NCI-H2029 (cell line): Measurements from ENCODE around the gene CFAP46.
"Not testable (repeated sequence)": the region's sequence is repeated elsewhere in the genome, so short reads cannot be mapped to it uniquely, and the experiment has no call there.

Source experiments
- DNase-seq: peaks from one replicate; lab custom pipeline; 2025; lab: John Stamatoyannopoulos, UW

The CFAP46 gene

GRCh38 chr10:132788180-132788830 is 154.1 kb downstream of the CFAP46 start:
- no peak for DNase-seq

GRCh38 chr10:132787495-132788179 is 154.7 kb downstream of the CFAP46 start:
- no peak for DNase-seq

- DNase-seq = no peak
Measured at GRCh38 chr10:132786884-132787494, 155.4 kb downstream of the CFAP46 start.

- DNase-seq = no peak
Measured at GRCh38 chr10:132786476-132786883, 155.9 kb downstream of the CFAP46 start.

- no peak for DNase-seq
Measured at GRCh38 chr10:132785723-132786475, 156.5 kb downstream of the CFAP46 start, which contains the start of gene NKX6-2. NKX6-2 (minus strand) TSS chr10:132786147; CDS start chr10:132785948, 199 bp downstream.

GRCh38 chr10:132784866-132785722 is 157.3 kb downstream of the CFAP46 start:
- no peak for DNase-seq

- DNase-seq = no peak
Measured at GRCh38 chr10:132783940-132784865, 158.2 kb downstream of the CFAP46 start.

- DNase-seq = no peak
Measured at GRCh38 chr10:132783165-132783939, 159.0 kb downstream of the CFAP46 start.

- DNase-seq = no peak
Measured at GRCh38 chr10:132781556-132781955, 160.8 kb downstream of the CFAP46 start.

GRCh38 chr10:132780356-132780755 is 162.0 kb downstream of the CFAP46 start:
- no peak for DNase-seq

- DNase-seq = no peak
Measured at GRCh38 chr10:132779549-132780294, 162.6 kb downstream of the CFAP46 start.

GRCh38 chr10:132777441-132777840 is 164.9 kb downstream of the CFAP46 start:
- DNase-seq = no peak

GRCh38 chr10:132776821-132777220 is 165.5 kb downstream of the CFAP46 start:
- DNase-seq = no peak

GRCh38 chr10:132776186-132776585 is 166.2 kb downstream of the CFAP46 start:
- no peak for DNase-seq

GRCh38 chr10:132774902-132775863 is 167.2 kb downstream of the CFAP46 start:
- no peak for DNase-seq

GRCh38 chr10:132774181-132774901 is 168.0 kb downstream of the CFAP46 start:
- no peak for DNase-seq

GRCh38 chr10:132772816-132773215 is 169.6 kb downstream of the CFAP46 start:
- DNase-seq = not testable (repeated sequence)
